Measurements from ENCODE around the gene TRIM65.

DNA sequence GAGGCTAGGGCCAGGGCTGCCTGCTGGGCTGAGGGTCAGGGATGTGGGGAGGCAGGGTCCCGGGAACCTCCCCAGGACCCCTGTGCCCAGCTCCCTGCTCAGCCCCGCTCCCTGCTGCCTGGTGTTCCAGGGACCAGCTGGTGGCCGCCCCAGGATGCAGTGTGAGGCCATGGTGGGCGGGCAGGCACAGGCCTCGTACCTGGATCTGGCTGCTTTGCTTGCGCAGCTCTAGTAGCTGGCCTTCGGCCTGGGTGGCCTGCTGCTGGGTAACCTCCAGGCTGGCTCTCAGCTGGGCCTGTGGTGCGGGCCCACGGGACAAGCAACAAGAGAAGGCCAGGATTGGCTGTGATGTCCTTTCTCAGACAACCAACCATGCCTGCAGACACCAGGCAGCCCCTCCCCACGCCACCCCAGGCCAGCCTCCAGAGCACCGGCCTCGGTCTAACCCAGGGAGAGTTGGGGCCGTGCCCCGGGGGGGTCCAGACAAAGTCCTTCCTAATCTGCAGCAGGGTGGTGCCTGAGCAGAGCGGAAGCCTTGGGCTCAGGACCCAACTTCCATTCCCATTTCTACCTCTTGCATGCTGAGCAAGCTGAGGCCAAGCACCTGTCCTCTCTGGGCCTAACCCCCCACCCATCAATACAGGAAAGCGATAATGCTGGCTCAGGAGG is 4.1 kb downstream of the TRIM65 start:
- no peak for TF ChIP-seq L3MBTL2 (conservative IDR thresholded peaks at IDR 0.05)
- no peak for TF ChIP-seq FOXK2 (IDR thresholded peaks at IDR 0.05)
- TF ChIP-seq SUZ12 (IDR thresholded peaks at IDR 0.05) = no peak
- no peak for TF ChIP-seq SP1 (IDR thresholded peaks at IDR 0.05)
- TF ChIP-seq FOXM1 (IDR thresholded peaks at IDR 0.05; ENCODE audit: borderline replicate concordance) = no peak
- no peak for TF ChIP-seq FOXA1 (IDR thresholded peaks at IDR 0.05)
- TF ChIP-seq BHLHE40 (IDR thresholded peaks at IDR 0.05; ENCODE audit: borderline replicate concordance) = no peak
- TF ChIP-seq ELF4 (IDR thresholded peaks at IDR 0.05) = no peak
- no peak for TF ChIP-seq HDGF (IDR thresholded peaks at IDR 0.05; ENCODE audit: borderline replicate concordance)
- no peak for TF ChIP-seq ZNF384 (IDR thresholded peaks at IDR 0.05)
- TF ChIP-seq NFRKB (IDR thresholded peaks at IDR 0.05) = no peak
